Skin epidermis (tissue), 12 donors: ENCODE results near the gene NRP2.
A peak's percentile ranks its signal among the peaks of the same experiment; 100 is the strongest.

ENCODE experiments used
- H3K27ac ChIP-seq, 21 experiments: fragments of 200-600 bp; sonication (generic) in 11 of 21; one replicate each; pipeline ENCODE4 v1.5.0; 2020; ENCODE audit warnings: mild to moderate bottlenecking in 3 of 21, inconsistent platforms in 2 of 21, moderate library complexity in 2 of 21
- H3K4me3 ChIP-seq, 7 experiments: fragments of 200-600 bp; sonication (generic) in 2 of 7; one replicate each; pipeline ENCODE4 v1.5.0; 2020; ENCODE audit warnings: inconsistent platforms in 2 of 7, mild to moderate bottlenecking in 2 of 7, moderate library complexity in 1 of 7

The NRP2 gene

DNA sequence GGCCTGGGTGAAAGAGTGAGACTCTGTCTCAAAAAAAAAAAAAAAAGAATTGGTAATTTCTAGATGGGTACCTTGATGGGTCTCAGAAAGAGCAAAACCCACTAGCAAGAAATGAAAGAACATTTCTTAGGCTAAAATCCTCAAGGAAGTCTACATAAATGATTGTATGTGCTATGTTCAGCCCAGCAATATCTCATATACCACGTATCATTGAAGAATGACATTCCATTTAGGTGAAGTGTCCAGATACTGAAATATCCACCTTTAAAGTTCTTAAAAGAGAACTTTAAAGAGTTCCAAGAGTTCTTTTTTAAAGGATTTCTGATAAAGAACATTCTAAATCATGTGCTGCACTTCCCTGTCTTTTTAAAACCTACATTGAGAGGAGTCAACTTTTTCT, 19.2 kb downstream of the NRP2 start:
- H3K27ac ChIP-seq, result peak overlapping the region in 11 of 21 experiments; percentile 5 to 84 (median 65)
- H3K4me3 ChIP-seq, result no peak overlapping the region

DNA sequence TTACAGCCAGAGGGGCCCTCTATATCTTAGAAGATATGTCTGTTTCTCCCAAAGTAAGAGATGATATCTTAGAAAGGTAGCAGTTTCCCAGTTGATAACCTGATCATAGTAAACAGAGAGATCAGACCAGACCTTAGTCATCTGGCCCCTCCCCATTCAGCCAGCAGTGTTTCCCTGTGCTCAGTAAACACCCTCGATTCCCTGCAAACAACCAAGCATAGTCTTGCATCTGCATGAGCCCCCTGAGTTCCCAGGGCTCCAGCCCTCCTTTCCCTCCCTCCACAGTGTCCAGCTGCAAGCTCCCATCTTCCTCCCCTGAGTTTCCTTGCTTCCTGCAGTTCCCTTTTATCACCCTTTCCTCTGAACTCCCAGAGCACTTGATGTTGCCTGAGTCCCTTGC, 20.3 kb downstream of the NRP2 start:
- H3K4me3 ChIP-seq, result no peak overlapping the region
- H3K27ac ChIP-seq, result peak overlapping the region in 5 of 21 experiments; percentile 3 to 84 (median 68)

DNA sequence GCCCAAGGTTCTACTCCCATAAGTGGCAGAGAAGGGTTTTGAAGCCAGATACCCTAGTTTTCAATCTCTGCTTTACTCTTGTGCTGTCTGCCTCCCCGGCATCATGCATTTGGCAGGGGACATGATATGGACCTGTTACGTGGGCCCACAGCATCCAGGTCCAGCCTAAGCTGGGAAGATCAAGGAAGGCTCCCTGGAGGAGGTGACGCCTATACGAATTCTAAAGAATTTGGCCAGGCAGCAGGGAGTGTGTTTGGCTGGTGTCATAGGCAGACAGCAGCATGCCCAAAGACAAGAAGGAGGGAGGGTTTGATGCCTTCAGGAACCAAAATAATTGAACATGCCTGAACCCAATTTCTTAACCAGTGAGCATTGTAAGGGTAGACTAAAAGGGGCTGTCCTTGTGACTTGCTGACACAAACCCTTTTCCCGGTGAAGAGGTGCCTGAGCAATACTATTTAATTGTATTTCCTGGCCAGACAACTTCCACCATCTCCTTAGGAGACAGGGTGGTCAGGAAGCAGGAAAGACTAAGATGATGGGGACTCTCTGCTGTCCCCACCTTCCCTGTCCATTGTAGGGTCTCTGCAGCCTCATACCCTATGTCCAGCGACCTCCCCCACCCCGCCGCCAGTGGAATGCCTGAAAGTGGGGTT, 21.3 kb downstream of the NRP2 start:
- H3K4me3 ChIP-seq, result no peak overlapping the region
- H3K27ac ChIP-seq, result peak overlapping the region in 13 of 21 experiments; percentile 9 to 84 (median 36)

DNA sequence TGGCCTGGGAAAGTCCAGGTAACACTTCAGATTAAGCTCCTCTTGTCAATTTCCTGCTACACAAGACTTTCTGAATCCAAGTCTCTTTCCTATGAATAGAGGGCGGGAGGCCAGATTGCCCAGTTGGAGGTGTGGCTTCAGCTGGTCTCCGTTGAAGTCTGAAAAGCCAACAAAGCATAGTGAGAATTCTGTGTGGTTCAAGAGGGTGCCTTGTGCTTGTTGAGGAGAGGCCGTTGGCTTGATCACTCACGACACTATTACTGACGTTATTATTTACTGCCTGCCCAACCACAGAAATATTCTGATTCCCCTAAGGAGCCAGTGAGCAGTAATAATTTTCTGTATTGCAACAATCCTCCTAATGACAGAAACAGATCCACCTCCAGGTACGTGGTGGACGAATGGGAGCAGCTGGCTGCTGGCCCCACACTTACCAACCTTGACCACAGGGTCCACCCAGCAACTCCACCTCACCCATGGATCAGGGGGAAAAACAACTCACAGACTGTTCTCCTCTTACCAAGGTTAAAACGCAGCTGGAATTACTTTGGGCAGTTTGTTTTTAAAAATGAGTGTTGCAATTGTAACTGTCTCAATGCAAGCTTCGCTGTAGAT, 21.9 kb downstream of the NRP2 start:
- peak overlapping the region in 14 of 21 experiments; percentile 9 to 84 (median 31) for H3K27ac ChIP-seq
- no peak overlapping the region for H3K4me3 ChIP-seq

DNA sequence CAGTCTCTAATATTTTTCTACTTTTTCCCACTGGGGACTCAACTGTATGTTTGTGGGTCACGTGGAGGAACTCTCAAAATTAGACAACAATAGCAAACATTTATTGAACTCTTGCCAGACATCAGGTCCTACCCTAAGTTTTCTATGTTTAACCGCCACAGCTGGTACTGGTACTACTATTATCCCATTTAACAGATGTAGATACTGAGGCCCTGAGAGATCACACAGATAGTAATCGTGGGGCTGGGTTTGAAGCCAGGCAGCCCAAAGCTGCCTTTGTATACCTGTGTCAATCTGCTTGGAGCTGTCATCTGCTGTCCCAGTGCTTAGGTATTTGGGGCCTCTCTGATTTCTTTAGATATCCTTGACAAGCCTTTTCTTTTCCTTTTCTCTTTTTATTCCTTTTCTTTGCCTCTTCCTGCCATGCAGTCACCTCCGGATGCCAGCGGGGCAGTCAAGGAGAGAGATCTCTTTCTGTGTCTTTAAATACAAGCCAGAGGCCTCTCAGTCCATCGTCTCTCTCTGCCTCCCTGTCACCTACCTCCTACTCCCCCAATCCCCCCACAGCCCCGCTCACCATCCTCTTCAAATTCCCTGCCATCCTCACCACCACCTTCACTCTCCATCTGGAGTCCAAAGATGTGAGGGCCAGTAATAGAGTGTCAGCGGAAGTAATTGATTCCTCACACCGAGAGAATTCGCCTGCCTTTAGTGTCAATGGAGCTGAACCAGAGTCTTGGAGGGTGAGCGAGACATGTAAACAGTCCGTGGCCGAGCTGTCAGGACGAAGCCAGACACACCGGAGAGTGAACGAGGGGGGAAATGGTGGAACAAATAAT, 23.4 kb downstream of the NRP2 start:
- Histone ChIP-seq H3K27ac (peak overlapping the region in 16 of 21 experiments; percentile 8 to 84 (median 63)), H3K4me3 (no peak overlapping the region)

DNA sequence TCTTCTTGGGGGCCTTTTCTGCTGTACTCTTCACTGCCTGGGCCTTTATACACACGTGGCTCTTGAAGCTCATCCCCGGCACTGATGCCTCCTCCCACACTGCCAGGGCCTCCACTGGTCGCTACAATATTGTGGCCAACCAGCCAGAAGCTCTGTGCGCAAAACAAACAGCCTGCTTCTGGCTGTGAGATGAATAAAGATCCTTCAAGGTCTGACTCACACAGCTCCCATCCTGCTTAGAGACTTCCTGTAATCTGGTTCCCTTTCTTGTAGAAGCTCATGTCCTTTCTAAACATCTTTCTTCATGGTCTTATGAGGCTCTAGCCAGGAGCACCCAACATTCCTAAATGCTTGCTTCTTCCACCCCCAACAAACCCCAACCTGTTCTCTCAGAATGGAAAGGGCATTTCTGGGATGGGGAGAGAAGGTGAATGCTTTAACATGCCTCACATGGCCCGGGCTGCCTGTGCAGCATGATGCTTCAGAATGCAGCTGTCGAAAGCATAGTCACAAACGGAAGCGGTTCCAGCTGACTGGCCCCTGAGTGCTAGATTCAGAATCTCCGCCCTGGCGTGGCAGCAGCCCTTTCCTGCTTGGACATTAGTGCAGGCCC, 24.6 kb downstream of the NRP2 start:
- H3K27ac ChIP-seq, result peak overlapping the region in 19 of 21 experiments; percentile 1 to 84 (median 64)
- no peak overlapping the region for H3K4me3 ChIP-seq

DNA sequence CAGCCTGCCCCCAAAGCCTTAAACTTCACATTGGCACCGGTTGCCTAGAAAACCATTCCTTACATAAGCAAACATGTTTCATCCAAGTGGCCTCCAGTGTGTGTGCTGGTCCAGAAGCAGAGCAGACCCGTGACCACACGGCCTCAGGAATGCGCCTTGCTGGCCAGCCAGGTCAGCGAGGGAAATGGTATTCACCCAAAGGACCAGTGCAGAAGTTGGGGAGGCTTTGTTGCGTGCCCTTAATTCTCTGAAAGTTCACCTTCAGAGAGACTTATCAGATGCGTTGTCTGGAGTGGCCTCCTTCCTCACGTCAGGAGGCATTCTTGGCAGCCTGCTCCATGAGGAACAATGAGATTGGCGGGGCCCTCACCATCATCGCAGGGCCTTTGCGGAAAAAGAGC, 25.9 kb downstream of the NRP2 start:
- no peak overlapping the region for H3K4me3 ChIP-seq
- peak overlapping the region in 18 of 21 experiments; percentile 18 to 84 (median 62) for H3K27ac ChIP-seq

DNA sequence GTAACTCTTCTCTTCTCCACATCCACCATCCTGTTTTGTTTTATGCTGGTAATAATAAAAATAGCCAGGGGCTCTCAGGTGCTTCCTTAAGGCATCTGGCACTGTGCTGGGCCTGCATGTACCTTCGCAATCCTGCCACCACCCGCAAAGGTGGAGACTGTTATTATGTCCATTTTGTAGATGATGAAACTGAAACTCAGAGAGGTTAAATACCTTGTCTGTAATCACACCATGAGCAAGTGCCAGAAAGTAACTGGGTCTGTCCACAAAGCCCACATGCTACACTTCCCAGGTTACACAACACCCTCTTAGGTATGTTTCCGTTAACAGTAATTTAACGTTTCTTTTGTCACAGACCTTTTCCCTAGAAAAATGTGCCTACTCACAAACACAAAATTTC, 27.0 kb downstream of the NRP2 start:
- Histone ChIP-seq H3K27ac (peak overlapping the region in 2 of 21 experiments; percentile 83 to 84), H3K4me3 (no peak overlapping the region)

DNA sequence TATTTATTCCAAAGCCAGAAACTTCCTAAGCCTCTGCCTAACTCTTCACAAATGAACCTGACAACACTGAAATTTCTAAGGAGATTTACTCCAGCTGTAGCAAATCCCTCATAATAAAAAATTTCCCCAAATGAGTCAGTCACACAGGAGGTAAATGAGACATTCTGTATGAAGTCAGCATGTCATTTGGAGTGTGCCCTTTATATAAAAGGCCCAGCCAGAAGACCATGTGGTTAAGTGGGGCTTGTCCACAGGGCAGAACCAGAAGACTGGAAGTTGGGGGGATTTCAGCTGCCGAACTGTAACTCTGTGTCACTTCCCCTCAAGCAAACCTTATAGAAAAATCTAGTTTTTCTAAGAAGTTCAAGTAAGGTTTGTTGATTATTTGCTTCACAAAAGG, 30.2 kb downstream of the NRP2 start:
- no peak overlapping the region for H3K4me3 ChIP-seq
- H3K27ac ChIP-seq, result peak overlapping the region in 3 of 21 experiments; percentile 11 to 31 (median 23)

DNA sequence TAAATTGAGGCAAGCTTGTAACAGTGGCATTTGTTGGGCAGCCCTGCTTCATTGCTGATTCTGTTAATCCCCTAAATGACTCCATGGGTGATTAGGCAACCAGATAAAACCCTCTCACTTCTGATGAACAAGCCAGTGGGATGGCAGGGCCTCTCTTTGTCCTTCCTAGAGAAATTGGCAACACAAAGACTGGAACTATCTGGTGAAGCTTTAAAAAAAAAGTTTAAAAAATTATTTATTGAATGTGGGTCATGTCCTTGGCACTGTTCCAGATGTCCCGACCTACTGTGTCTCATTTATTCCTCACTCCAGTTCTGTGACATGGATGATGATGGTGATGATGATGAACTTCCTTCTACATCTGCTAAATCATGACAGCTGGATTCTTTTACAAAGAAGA, 30.8 kb downstream of the NRP2 start:
- peak overlapping the region in 5 of 21 experiments; percentile 11 to 31 (median 17) for H3K27ac ChIP-seq
- H3K4me3 ChIP-seq, result no peak overlapping the region

DNA sequence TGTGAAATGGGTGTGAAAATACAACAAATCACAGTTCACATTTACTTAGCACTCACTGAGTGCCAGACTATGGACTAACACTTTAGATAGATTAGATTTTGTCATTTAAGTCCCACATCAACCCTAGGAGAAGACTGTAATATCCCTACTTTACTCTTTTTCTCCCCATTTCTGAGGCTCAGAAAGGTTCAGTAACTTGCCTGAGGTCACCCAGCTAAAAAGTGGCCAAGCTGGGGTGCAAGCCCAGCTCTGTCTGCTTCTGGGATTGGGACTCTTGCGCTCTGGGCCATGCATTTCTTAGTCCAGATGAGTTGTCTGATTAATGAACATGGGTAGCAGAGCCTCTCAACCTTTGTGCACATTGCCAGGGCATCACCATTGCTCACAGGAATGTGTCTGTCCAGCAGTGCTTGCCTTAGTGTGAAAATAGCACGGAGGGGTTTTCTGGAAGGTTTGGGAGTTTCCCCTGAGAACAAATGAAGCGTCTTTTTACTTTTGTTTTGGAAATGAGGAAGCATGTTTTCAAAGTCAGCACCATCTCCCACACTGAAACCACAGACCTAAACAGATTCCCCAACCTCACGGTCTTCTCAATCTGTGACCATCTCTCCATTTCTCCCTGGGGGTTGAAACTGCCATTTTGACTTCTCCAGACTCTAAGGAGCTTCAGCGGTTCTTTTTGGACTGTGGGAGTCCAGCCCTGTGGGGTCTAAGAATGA, 31.9 kb downstream of the NRP2 start:
- no peak overlapping the region for H3K4me3 ChIP-seq
- H3K27ac ChIP-seq, result peak overlapping the region in 13 of 21 experiments; percentile 1 to 79 (median 49)

DNA sequence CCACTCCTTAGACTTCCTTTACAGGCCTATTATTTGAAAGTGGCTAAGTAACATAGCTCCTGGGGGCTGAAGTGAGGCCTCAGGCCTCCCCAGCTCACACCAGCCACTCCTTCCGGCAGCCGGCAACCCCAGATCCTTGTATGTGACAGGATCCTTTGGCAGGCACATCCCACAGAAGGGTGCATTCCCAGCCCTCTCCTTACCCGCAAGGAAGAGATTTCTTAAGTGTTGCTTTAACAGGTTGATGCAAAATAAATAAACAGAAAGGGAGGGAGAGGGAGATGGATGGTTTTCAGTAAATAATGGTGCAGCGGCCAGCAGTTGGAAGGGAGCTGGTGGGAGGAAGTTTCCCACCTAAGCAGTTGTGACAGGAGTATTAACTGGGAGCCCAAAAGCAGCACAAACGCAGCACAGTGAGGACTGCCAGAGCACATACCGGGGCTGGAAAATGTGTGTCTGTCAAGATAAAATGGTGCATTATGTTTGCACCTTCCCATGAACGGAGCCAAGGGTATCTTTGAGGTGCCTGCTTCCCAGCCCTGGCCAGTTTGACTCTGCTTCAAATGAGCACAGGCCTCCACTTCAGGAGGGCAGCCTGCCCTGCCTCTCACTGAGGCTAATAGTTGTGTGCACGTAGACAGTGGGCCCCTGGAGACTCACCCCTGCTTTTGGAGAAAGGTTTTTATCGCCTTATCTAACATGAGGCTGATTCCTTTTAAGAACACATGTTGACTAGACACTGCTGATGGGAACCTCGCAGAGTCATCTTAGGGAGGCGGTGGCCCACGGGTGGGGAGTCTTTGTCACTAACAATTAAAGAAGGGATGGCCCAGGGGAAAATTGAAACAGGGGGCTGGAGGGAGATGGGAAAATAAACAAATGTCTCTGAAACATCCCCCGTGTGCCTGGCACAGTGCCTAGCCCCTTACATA, 32.8 kb downstream of the NRP2 start:
- Histone ChIP-seq H3K27ac (peak overlapping the region in 13 of 21 experiments; percentile 1 to 79 (median 49)), H3K4me3 (no peak overlapping the region)

DNA sequence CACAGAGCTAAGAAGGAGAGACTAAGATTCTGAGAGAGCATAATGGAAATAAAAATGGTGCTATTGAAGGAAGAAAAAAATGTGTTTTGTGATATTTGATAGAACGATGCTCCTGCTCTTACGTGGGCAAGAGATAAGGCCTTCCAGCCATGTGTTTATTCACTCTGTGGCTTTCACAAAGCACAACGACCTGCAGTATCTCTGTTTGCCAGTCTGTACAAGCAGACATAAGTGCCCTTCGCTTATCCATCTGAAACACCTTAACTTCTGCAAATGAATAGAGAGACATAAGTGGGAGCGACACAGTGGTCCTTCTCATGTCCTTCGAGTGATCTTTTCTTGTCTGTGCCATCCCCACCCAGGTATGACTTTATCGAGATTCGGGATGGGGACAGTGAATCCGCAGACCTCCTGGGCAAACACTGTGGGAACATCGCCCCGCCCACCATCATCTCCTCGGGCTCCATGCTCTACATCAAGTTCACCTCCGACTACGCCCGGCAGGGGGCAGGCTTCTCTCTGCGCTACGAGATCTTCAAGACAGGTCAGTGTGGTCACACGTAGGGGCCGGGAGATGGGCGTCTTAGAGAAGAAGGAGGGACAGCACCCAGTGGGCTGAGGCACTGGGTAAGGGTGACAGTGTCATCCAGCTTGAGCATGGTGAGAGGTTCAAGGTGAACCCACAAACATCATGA, 33.7 kb downstream of the NRP2 start:
- Histone ChIP-seq H3K27ac (no peak overlapping the region), H3K4me3 (no peak overlapping the region)

DNA sequence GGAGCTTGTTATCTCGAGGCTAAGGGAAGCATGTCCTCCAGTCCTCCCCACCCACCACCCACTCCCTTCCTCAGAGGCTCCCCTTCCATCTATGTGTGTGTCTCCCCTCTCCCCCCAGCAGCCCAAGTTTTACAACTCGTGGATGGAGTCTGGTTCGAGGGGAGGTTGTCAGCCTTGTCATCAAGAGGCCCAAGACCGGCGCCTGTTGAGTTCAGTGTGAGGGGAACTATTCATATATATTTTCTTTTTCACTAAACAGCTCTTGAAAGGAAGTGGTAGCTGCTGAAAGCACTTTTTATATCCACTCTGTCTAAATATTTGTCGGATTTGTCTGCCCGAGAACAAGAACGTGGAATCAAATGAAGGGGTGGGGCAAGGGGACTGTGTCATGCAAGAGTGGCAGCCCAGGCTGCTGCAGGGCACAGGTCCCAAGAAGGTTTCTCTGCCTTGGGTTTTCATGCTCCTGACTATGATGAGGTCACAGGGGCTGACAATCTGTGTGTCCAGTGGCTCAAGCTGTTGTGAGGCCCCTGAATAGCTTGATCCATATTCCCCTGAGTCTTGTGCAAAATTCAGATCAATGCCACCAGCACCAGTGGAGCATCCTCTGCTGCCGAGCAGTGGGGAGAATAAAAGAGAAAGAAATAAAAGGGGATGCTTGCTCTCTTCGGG, 35.0 kb downstream of the NRP2 start:
- no peak overlapping the region for H3K4me3 ChIP-seq
- no peak overlapping the region for H3K27ac ChIP-seq

DNA sequence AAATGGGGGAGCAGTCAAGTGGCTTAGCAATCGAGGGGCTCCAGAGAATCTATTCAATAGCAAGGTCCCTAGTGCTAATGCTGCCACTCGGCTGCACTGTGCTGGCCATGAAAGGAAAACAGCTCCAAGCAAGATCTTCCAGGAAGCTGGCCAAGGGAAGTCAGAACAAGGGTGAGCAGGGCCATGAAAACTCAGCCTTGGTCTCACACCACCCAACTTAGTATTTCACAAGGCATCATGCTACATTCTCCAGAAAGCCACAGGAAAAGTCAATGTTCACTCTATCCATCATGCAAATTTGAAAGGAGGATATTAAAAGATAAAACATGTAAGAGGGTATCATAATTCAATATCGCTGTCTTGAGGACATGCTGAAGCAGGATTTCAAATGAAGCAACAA, 35.7 kb downstream of the NRP2 start:
- H3K27ac ChIP-seq, result no peak overlapping the region
- H3K4me3 ChIP-seq, result no peak overlapping the region

DNA sequence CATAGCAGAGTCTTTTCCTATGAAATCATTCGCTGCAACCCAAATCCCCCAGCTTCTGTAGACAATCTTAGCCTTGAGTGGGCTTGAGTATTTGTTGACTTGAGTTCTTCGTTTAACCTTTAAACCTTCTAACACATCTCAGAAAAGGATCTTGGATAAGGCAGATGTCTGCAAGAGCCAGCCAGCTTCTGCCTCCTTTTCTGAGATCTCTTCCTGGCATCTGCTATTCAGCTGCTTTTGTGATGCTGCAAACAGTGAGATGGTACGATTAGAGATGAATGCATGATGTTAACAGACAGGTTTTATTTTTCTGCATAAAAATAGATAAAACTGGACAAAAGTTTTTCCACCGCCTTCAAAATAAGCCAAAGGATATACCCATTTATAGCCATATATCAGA, 37.5 kb downstream of the NRP2 start:
- no peak overlapping the region for H3K27ac ChIP-seq
- no peak overlapping the region for H3K4me3 ChIP-seq

DNA sequence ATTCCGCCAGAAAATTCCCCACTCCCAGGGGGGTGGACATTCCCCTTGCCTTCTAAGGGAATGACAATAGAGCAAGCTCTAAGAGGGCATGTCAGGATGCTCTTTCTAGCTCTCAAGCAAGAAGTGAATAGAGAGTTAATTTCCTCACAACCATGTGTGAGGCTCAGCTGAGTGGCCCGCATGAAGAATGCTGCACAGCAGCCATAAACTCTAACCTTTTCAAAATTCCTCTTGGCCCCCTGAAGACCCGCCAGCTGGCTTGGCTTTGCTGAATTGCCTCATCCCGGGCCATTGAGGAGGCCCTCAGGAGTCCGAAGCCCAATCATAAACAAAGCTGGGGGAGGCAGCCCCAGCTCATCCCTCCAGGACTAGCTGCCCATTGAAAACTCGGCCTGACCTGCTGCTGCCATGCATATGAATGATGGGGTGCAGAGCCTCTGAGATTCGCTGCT, 38.2 kb downstream of the NRP2 start:
- Histone ChIP-seq H3K4me3 (no peak overlapping the region), H3K27ac (no peak overlapping the region)
